HepG2 (cell line): ENCODE results near the gene TXNL4A. TPM values are rescaled to one million over a fixed set of nuclear protein-coding genes. Genes with fewer than 3 reads are reported as not detected.

ENCODE experiments used
- CAMTA2 ChIP-seq: sonication (generic); formaldehyde crosslinking; IDR thresholded peaks from 2 replicates; pipeline ENCODE4 v1.4.0; 2020; ENCODE audit warnings: mild to moderate bottlenecking, missing genetic modification reagents, borderline replicate concordance
- CHD2 ChIP-seq: IDR thresholded peaks from 2 replicates; pipeline ENCODE4 v1.6.1; 2011; ENCODE audit warnings: low read depth, low read length, improper control_type of control experiment
- GATAD1 ChIP-seq: IDR thresholded peaks from 2 replicates; pipeline ENCODE4 v1.6.1; 2016; ENCODE audit warnings: missing genetic modification reagents, missing compliant biosample characterization
- GFI1 ChIP-seq: sonication (generic); formaldehyde crosslinking; IDR thresholded peaks from 2 replicates; pipeline ENCODE4 v1.5.0; 2020; ENCODE audit warnings: missing genetic modification reagents, mild to moderate bottlenecking, borderline replicate concordance
- GTF3A ChIP-seq: sonication (generic); formaldehyde crosslinking; conservative IDR thresholded peaks from 2 replicates; pipeline ENCODE4 v1.4.0; 2020; ENCODE audit warnings: mild to moderate bottlenecking, missing genetic modification reagents
- IRF9 ChIP-seq: sonication (generic); formaldehyde crosslinking; IDR thresholded peaks from 2 replicates; pipeline ENCODE4 v1.8.0; 2022; ENCODE audit warnings: missing genetic modification reagents, mild to moderate bottlenecking, borderline replicate concordance
- ISL2 ChIP-seq: sonication (generic); formaldehyde crosslinking; IDR thresholded peaks from 2 replicates; pipeline ENCODE4 v1.5.0; 2020; ENCODE audit warnings: missing genetic modification reagents
- KDM1A ChIP-seq: IDR thresholded peaks from 2 replicates; pipeline ENCODE4 v1.6.1; 2016; ENCODE audit warnings: missing compliant biosample characterization
- LBX2 ChIP-seq: sonication (generic); formaldehyde crosslinking; IDR thresholded peaks from 2 replicates; pipeline ENCODE4 v1.5.0; 2020; ENCODE audit warnings: missing genetic modification reagents, mild to moderate bottlenecking, borderline replicate concordance
- NCOA5 ChIP-seq: sonication (generic); formaldehyde crosslinking; IDR thresholded peaks from 2 replicates; pipeline ENCODE4 v1.4.0; 2020; ENCODE audit warnings: missing genetic modification reagents
- NPAS2 ChIP-seq: sonication (generic); formaldehyde crosslinking; IDR thresholded peaks from 2 replicates; pipeline ENCODE4 v1.8.0; 2022; ENCODE audit warnings: mild to moderate bottlenecking, missing genetic modification reagents, borderline replicate concordance
- NR2F2 ChIP-seq: IDR thresholded peaks from 2 replicates; pipeline ENCODE4 v1.6.1; 2012; ENCODE audit warnings: low read depth, inconsistent platforms, borderline replicate concordance
- PAX8 ChIP-seq: sonication (generic); formaldehyde crosslinking; IDR thresholded peaks from 2 replicates; pipeline ENCODE4 v1.8.0; 2022; ENCODE audit warnings: mild to moderate bottlenecking, missing genetic modification reagents, borderline replicate concordance
- REL ChIP-seq: sonication (generic); formaldehyde crosslinking; conservative IDR thresholded peaks from 2 replicates; pipeline ENCODE4 v1.8.0; 2022; ENCODE audit warnings: mild to moderate bottlenecking, missing genetic modification reagents, moderate library complexity
- SAFB2 ChIP-seq: sonication (generic); formaldehyde crosslinking; IDR thresholded peaks from 2 replicates; pipeline ENCODE4 v1.5.1; 2020; ENCODE audit warnings: missing genetic modification reagents, low read depth, mild to moderate bottlenecking, borderline replicate concordance
- TBX2 ChIP-seq: sonication (generic); formaldehyde crosslinking; IDR thresholded peaks from 2 replicates; pipeline ENCODE4 v1.5.0; 2020; ENCODE audit warnings: missing genetic modification reagents, mild to moderate bottlenecking, borderline replicate concordance
- TCF7 ChIP-seq: sonication (generic); IDR thresholded peaks from 2 replicates; pipeline ENCODE4 v1.6.1; 2016; ENCODE audit warnings: antibody characterized with exemption, low read depth
- ZBTB39 ChIP-seq: sonication (generic); formaldehyde crosslinking; IDR thresholded peaks from 2 replicates; pipeline ENCODE4 v1.5.0; 2020; ENCODE audit warnings: missing genetic modification reagents
- ZFP36L1 ChIP-seq: sonication (generic); formaldehyde crosslinking; IDR thresholded peaks from 2 replicates; pipeline ENCODE4 v1.8.0; 2022; ENCODE audit warnings: mild to moderate bottlenecking, missing genetic modification reagents, moderate library complexity
- ZNF552 ChIP-seq: sonication (generic); formaldehyde crosslinking; IDR thresholded peaks from 2 replicates; pipeline ENCODE4 v1.9.0; 2022; ENCODE audit warnings: missing genetic modification reagents, mild to moderate bottlenecking, borderline replicate concordance
- ZNF562 ChIP-seq: sonication (generic); formaldehyde crosslinking; IDR thresholded peaks from 2 replicates; pipeline ENCODE4 v1.8.0; 2022; ENCODE audit warnings: missing genetic modification reagents, borderline replicate concordance
- ZNF607 ChIP-seq: sonication (generic); formaldehyde crosslinking; IDR thresholded peaks from 2 replicates; pipeline ENCODE4 v1.5.1; 2020; ENCODE audit warnings: missing genetic modification reagents, mild to moderate bottlenecking, borderline replicate concordance
- ZNF660 ChIP-seq: sonication (generic); formaldehyde crosslinking; IDR thresholded peaks from 2 replicates; pipeline ENCODE4 v1.5.1; 2020; ENCODE audit warnings: mild to moderate bottlenecking, low read depth, missing genetic modification reagents, borderline replicate concordance
- ZNF749 ChIP-seq: sonication (generic); formaldehyde crosslinking; IDR thresholded peaks from 2 replicates; pipeline ENCODE4 v1.8.0; 2022; ENCODE audit warnings: mild to moderate bottlenecking, missing genetic modification reagents, moderate library complexity, borderline replicate concordance
- ZNF816 ChIP-seq: sonication (generic); formaldehyde crosslinking; IDR thresholded peaks from 2 replicates; pipeline ENCODE4 v1.8.0; 2022; ENCODE audit warnings: missing genetic modification reagents, mild to moderate bottlenecking, borderline replicate concordance
- polyA plus RNA-seq, 8 experiments: library from polyadenylated mRNA; depleted of rRNA in 3 of 8; stranded (reverse) in 7 of 8; unstranded in 1 of 8; fragments of >200 nt; fragmentation: Illumina TruSeq in 4 of 8; extraction: Trizol in 4 of 8; gene quantifications; 2 replicates each; pipeline versions ENCODE4 v1.2.1 to v1.2.3, GENCODE V29; 2011 to 2016; ENCODE audit warnings: low read depth in 4 of 8, missing spikeins in 1 of 8, mixed read lengths in 1 of 8; ENCODE audit not compliant: insufficient read depth in 1 of 8
- total RNA-seq, 5 experiments: library from RNA; depleted of rRNA; stranded (reverse); fragments of >200 nt; fragmentation: Illumina TruSeq; extraction: Trizol; gene quantifications; 2 replicates each; pipeline ENCODE4 v1.2.3, GENCODE V29; 2016; ENCODE audit warnings: low read depth in 1 of 5

Gene TXNL4A
- total and polyA plus RNA-seq, 2 of the 13 experiments (the other 11 are each of a cell fraction or from before 2014, with no cell fraction given) = 172 to 202 TPM

- peak; percentile 50; the same call in 1 of the 2 replicates for TF ChIP-seq ZFP36L1 (CRISPR knock-in tag)
- TF ChIP-seq ZNF816 = no peak
- TF ChIP-seq ZBTB39 = no peak
- peak; percentile 91 for TF ChIP-seq GFI1
- no peak for TF ChIP-seq GTF3A
- no peak for TF ChIP-seq NPAS2
- no peak; the same call in 1 of the 2 replicates for TF ChIP-seq ZNF749 (CRISPR knock-in tag)
- no peak; the same call in none of the 2 replicates for TF ChIP-seq GATAD1 (CRISPR knock-in tag)
- no peak for TF ChIP-seq ZNF552 (CRISPR knock-in tag)
- no peak for TF ChIP-seq LBX2 (CRISPR knock-in tag)
- no peak for TF ChIP-seq ZNF660 (CRISPR knock-in tag)
- peak; percentile 100 for TF ChIP-seq NR2F2
- TF ChIP-seq ISL2 (CRISPR knock-in tag) = peak; percentile 90
- TF ChIP-seq TCF7 = peak; percentile 81
- no peak; the same call in 1 of the 2 replicates for TF ChIP-seq CHD2
- peak; percentile 61; the same call in 1 of the 2 replicates for TF ChIP-seq SAFB2 (CRISPR knock-in tag)
- TF ChIP-seq KDM1A (CRISPR knock-in tag) = peak; percentile 71; the same call in 1 of the 2 replicates
- TF ChIP-seq ZNF562 (CRISPR knock-in tag) = no peak
- no peak for TF ChIP-seq CAMTA2 (CRISPR knock-in tag)
- TF ChIP-seq TBX2 (CRISPR knock-in tag) = peak; percentile 90
- TF ChIP-seq IRF9 (CRISPR knock-in tag) = no peak
- no peak; the same call in 1 of the 2 replicates for TF ChIP-seq PAX8
- TF ChIP-seq ZNF607 (CRISPR knock-in tag) = peak; percentile 15; the same call in 1 of the 2 replicates
- no peak for TF ChIP-seq NCOA5 (CRISPR knock-in tag)
- TF ChIP-seq REL (CRISPR knock-in tag) = no peak
Measured at GRCh38 chr18:79934311-79935097, 53.9 kb downstream of the TXNL4A start (continued).
